Activated CD4-positive, alpha-beta memory T cell treated with anti-CD3 and anti-CD28 coated beads, Interleukin-2, amount 10 ng/mL, durations not matched to agents 7 days and 5 days (primary cell): Measurements from ENCODE around the gene DIAPH1. TPM values are rescaled to one million over a fixed set of nuclear protein-coding genes. Genes with fewer than 3 reads are reported as not detected.
"Not testable (repeated sequence)": the region's sequence is repeated elsewhere in the genome, so short reads cannot be mapped to it uniquely, and the experiment has no call there.

Experiments
- CTCF ChIA-PET: fragments of 350-600 bp; sonication (Branson Sonifier 250); formaldehyde crosslinking; loops from one replicate; lab custom pipeline; 2021; ENCODE audit warnings: antibody characterized with exemption, inconsistent platforms; lab: Charles Lee
- POLR2A ChIA-PET: fragments of 350-600 bp; sonication (Branson Sonifier 250); formaldehyde crosslinking; loops from one replicate; lab custom pipeline; 2021; ENCODE audit warnings: antibody characterized with exemption; lab: Charles Lee
- DNase-seq: peaks from one replicate; pipeline ENCODE4 v3.0.0-alpha.2; 2020
- H3K27ac Mint-ChIP-seq: one replicate; pipeline ENCODE4 v1.8.0; 2021; ENCODE audit warnings: mild to moderate bottlenecking, mixed read lengths
- H3K27me3 Mint-ChIP-seq: one replicate; pipeline ENCODE4 v1.8.0; 2021; ENCODE audit warnings: mixed read lengths
- H3K36me3 Mint-ChIP-seq: one replicate; pipeline ENCODE4 v1.8.0; 2021; ENCODE audit warnings: low read depth, mixed read lengths
- H3K4me1 Mint-ChIP-seq: one replicate; pipeline ENCODE4 v1.8.0; 2021; ENCODE audit warnings: mixed read lengths
- H3K4me3 Mint-ChIP-seq: one replicate; pipeline ENCODE4 v1.8.0; 2021; ENCODE audit warnings: mild to moderate bottlenecking, mixed read lengths
- H3K9me3 Mint-ChIP-seq: one replicate; pipeline ENCODE4 v1.8.0; 2021; ENCODE audit warnings: mixed read lengths
- total RNA-seq, 2 experiments: library from RNA; stranded (reverse); gene quantifications; one replicate each; pipeline ENCODE4 v1.2.3, GENCODE V29; 2021

DIAPH1 gene
- total RNA-seq, 2 experiments from 2014 or later, result 317 to 323 TPM

- H3K4me1 Mint-ChIP-seq, result peaks cover 26% of the 10 kb centered on the region
- H3K36me3 Mint-ChIP-seq, result peaks cover 64% of the 10 kb centered on the region
- H3K9me3 Mint-ChIP-seq, result no peaks in the 10 kb centered on the region
- H3K27ac Mint-ChIP-seq, result no peak overlapping the region
- ChIA-PET CTCF (interaction anchor here (2.2 to 9.4 kb wide), 4 partner anchors 12 to 63 kb away, joined by 7 to 150 read pairs (median 46); partner anchors contain the start of gene DIAPH1), POLR2A (interaction anchor here (1.0 to 8.7 kb wide), 3 partner anchors 13 to 24 kb away, joined by 3 to 100 read pairs (median 7); partner anchors contain the start of genes DIAPH1 and FCHSD1)
- DNase-seq, result no peak
- no peaks in the 10 kb centered on the region for H3K27me3 Mint-ChIP-seq
- no peak overlapping the region for H3K4me3 Mint-ChIP-seq
These were observed 11.9 kb upstream of the DIAPH1 start for GRCh38 chr5:141630570-141631140.

- H3K9me3 Mint-ChIP-seq, result no peaks in the 10 kb centered on the region
- peaks cover 66% of the 10 kb centered on the region for H3K36me3 Mint-ChIP-seq
- POLR2A ChIA-PET, result interaction anchor here (2.1 to 2.7 kb wide), 2 partner anchors 8 to 22 kb away, joined by 7 to 8 read pairs; partner anchors contain the start of genes HDAC3 and RELL2
These were observed 9.5 kb upstream of the DIAPH1 start for GRCh38 chr5:141628175-141628788.

GRCh38 chr5:141623611-141624010 lies 4.8 kb upstream of the DIAPH1 start:
- H3K27ac Mint-ChIP-seq, result peak overlapping the region; percentile 78
- no peak overlapping the region for H3K4me3 Mint-ChIP-seq
- H3K27me3 Mint-ChIP-seq, result no peaks in the 10 kb centered on the region
- ChIA-PET POLR2A (interaction anchor here (0.9 to 2.7 kb wide), 6 partner anchors 10 to 41 kb away, joined by 3 to 11 read pairs (median 4); partner anchors contain the start of genes HDAC3 and RELL2), CTCF (interaction anchor here (0.7 to 4.8 kb wide), 9 partner anchors 10 to 106 kb away, joined by 3 to 80 read pairs (median 3); partner anchors contain the start of genes HDAC3 and RELL2)
- peaks cover 61% of the 10 kb centered on the region for H3K36me3 Mint-ChIP-seq
- DNase-seq, result no peak
- H3K9me3 Mint-ChIP-seq, result no peaks in the 10 kb centered on the region
- peaks cover 28% of the 10 kb centered on the region for H3K4me1 Mint-ChIP-seq

More at GRCh38 chr5:141628175-141628788, 9.5 kb upstream of the DIAPH1 start:
- CTCF ChIA-PET, result interaction anchor here (0.8 to 6.3 kb wide), 4 partner anchors 10 to 65 kb away, joined by 3 to 84 read pairs (median 4); partner anchors contain the start of gene DIAPH1
- no peaks in the 10 kb centered on the region for H3K27me3 Mint-ChIP-seq
- no peak overlapping the region for H3K4me3 Mint-ChIP-seq
- no peak overlapping the region for H3K27ac Mint-ChIP-seq
- DNase-seq, result no peak
- peaks cover 13% of the 10 kb centered on the region for H3K4me1 Mint-ChIP-seq

- H3K4me3 Mint-ChIP-seq, result no peak overlapping the region
- H3K9me3 Mint-ChIP-seq, result no peaks in the 10 kb centered on the region
- H3K27me3 Mint-ChIP-seq, result no peaks in the 10 kb centered on the region
These were observed 4.4 kb upstream of the DIAPH1 start for GRCh38 chr5:141623186-141623585.

GRCh38 chr5:141618030-141618803 lies 583 bp downstream of the DIAPH1 start:
- H3K27me3 Mint-ChIP-seq, result no peaks in the 10 kb centered on the region
- CTCF ChIA-PET, result interaction anchor here (0.7 to 7.7 kb wide), 21 partner anchors 9 to 1095 kb away, joined by 3 to 436 read pairs (median 5); partner anchors contain the start of genes DELE1, FCHSD1, HDAC3 and RELL2
- H3K27ac Mint-ChIP-seq, result peak overlapping the region; percentile 92
- H3K36me3 Mint-ChIP-seq, result peaks cover 61% of the 10 kb centered on the region
- peak; percentile 53 for DNase-seq
- no peaks in the 10 kb centered on the region for H3K9me3 Mint-ChIP-seq
- H3K4me3 Mint-ChIP-seq, result peak overlapping the region; percentile 100
- POLR2A ChIA-PET, result interaction anchor here (0.7 to 5.0 kb wide), 18 partner anchors 10 to 351 kb away, joined by 3 to 124 read pairs (median 4); partner anchors contain the start of genes FCHSD1, HDAC3, RELL2 and RNF14
- peaks cover 53% of the 10 kb centered on the region for H3K4me1 Mint-ChIP-seq

More at GRCh38 chr5:141623186-141623585, 4.4 kb upstream of the DIAPH1 start:
- peaks cover 62% of the 10 kb centered on the region for H3K36me3 Mint-ChIP-seq
- ChIA-PET POLR2A (interaction anchor here (0.6 to 2.7 kb wide), 7 partner anchors 10 to 41 kb away, joined by 3 to 11 read pairs (median 4); partner anchors contain the start of genes HDAC3 and RELL2), CTCF (interaction anchor here (0.7 to 4.8 kb wide), 7 partner anchors 10 to 107 kb away, joined by 3 to 80 read pairs (median 3); partner anchors contain the start of genes HDAC3 and RELL2)
- DNase-seq, result no peak
- peaks cover 28% of the 10 kb centered on the region for H3K4me1 Mint-ChIP-seq
- H3K27ac Mint-ChIP-seq, result peak overlapping the region; percentile 78

GRCh38 chr5:141617682-141618029 lies 1.1 kb downstream of the DIAPH1 start:
- Mint-ChIP-seq H3K9me3 (no peaks in the 10 kb centered on the region), H3K27me3 (no peaks in the 10 kb centered on the region), H3K27ac (peak overlapping the region; percentile 92), H3K4me3 (peak overlapping the region; percentile 100), H3K4me1 (peaks cover 54% of the 10 kb centered on the region), H3K36me3 (peaks cover 63% of the 10 kb centered on the region)
- ChIA-PET POLR2A (interaction anchor here (1.1 to 5.0 kb wide), 10 partner anchors 10 to 352 kb away, joined by 3 to 124 read pairs (median 26); partner anchors contain the start of genes HDAC3, RELL2 and RNF14), CTCF (interaction anchor here (1.0 to 7.7 kb wide), 8 partner anchors 14 to 1096 kb away, joined by 3 to 436 read pairs (median 55); partner anchors contain the start of genes HDAC3 and RELL2)
- DNase-seq, result no peak

- peak overlapping the region; percentile 92 for H3K27ac Mint-ChIP-seq
- peak overlapping the region; percentile 100 for H3K4me3 Mint-ChIP-seq
- H3K9me3 Mint-ChIP-seq, result no peaks in the 10 kb centered on the region
- no peak for DNase-seq
- H3K36me3 Mint-ChIP-seq, result peaks cover 62% of the 10 kb centered on the region
- H3K27me3 Mint-ChIP-seq, result no peaks in the 10 kb centered on the region
- CTCF ChIA-PET, result interaction anchor here (1.0 to 7.7 kb wide), 9 partner anchors 14 to 1096 kb away, joined by 3 to 436 read pairs (median 15); partner anchors contain the start of genes HDAC3 and RELL2
- H3K4me1 Mint-ChIP-seq, result peaks cover 55% of the 10 kb centered on the region
- POLR2A ChIA-PET, result interaction anchor here (0.7 to 5.0 kb wide), 10 partner anchors 9 to 352 kb away, joined by 3 to 124 read pairs (median 26); partner anchors contain the start of genes HDAC3, RELL2 and RNF14
These were observed 1.7 kb downstream of the DIAPH1 start for GRCh38 chr5:141617128-141617527.

GRCh38 chr5:141615991-141616720 lies 2.6 kb downstream of the DIAPH1 start:
- Mint-ChIP-seq H3K27ac (peak overlapping the region; percentile 92), H3K4me1 (peaks cover 57% of the 10 kb centered on the region), H3K9me3 (no peaks in the 10 kb centered on the region), H3K4me3 (peak overlapping the region; percentile 100), H3K27me3 (no peaks in the 10 kb centered on the region), H3K36me3 (peaks cover 60% of the 10 kb centered on the region)
- ChIA-PET CTCF (interaction anchor here (0.7 to 7.7 kb wide), 8 partner anchors 13 to 52 kb away, joined by 3 to 436 read pairs (median 50); partner anchors contain the start of genes HDAC3 and RELL2), POLR2A (interaction anchor here (0.7 to 5.0 kb wide), 6 partner anchors 8 to 28 kb away, joined by 3 to 124 read pairs (median 78); partner anchors contain the start of genes HDAC3 and RELL2)
- no peak for DNase-seq

GRCh38 chr5:141613344-141613743 lies 5.5 kb downstream of the DIAPH1 start:
- Mint-ChIP-seq H3K27me3 (no peaks in the 10 kb centered on the region), H3K9me3 (no peaks in the 10 kb centered on the region), H3K27ac (peak overlapping the region; percentile 33), H3K4me3 (no peak overlapping the region), H3K4me1 (peaks cover 72% of the 10 kb centered on the region), H3K36me3 (peaks cover 72% of the 10 kb centered on the region)
- ChIA-PET CTCF (interaction anchor here (0.9 to 7.7 kb wide), 3 partner anchors 9 to 21 kb away, joined by 3 to 198 read pairs (median 20); no protein-coding TSS in a partner anchor), POLR2A (interaction anchor here (1.4 to 1.5 kb wide), 2 partner anchors 8 to 21 kb away, joined by 8 to 12 read pairs; no protein-coding TSS in a partner anchor)
- DNase-seq, result no peak

GRCh38 chr5:141611289-141611688 lies 7.5 kb downstream of the DIAPH1 start:
- CTCF ChIA-PET, result interaction anchor here (1.2 to 3.8 kb wide), 2 partner anchors 19 to 350 kb away, joined by 3 to 20 read pairs; no protein-coding TSS in a partner anchor
- POLR2A ChIA-PET, result interaction anchor here (6.8 kb wide), 1 partner anchor 6 kb away, joined by 123 read pairs; the partner anchor contains the start of gene DIAPH1
- H3K27me3 Mint-ChIP-seq, result no peaks in the 10 kb centered on the region
- no peak overlapping the region for H3K4me3 Mint-ChIP-seq
- peak overlapping the region; percentile 3 for H3K27ac Mint-ChIP-seq
- peaks cover 80% of the 10 kb centered on the region for H3K4me1 Mint-ChIP-seq
- no peak for DNase-seq
- H3K9me3 Mint-ChIP-seq, result no peaks in the 10 kb centered on the region
- peaks cover 62% of the 10 kb centered on the region for H3K36me3 Mint-ChIP-seq

GRCh38 chr5:141609921-141610320 lies 8.9 kb downstream of the DIAPH1 start:
- not testable (repeated sequence) for H3K27me3 Mint-ChIP-seq, DNase-seq, H3K9me3 Mint-ChIP-seq, H3K4me3 Mint-ChIP-seq
- ChIA-PET POLR2A (interaction anchor here (3.1 to 6.8 kb wide), 3 partner anchors 8 to 17 kb away, joined by 12 to 123 read pairs (median 41); partner anchors contain the start of gene DIAPH1), CTCF (interaction anchor here (1.1 to 14.6 kb wide), 5 partner anchors 7 to 351 kb away, joined by 3 to 198 read pairs (median 5); partner anchors contain the start of gene DIAPH1)
- Mint-ChIP-seq H3K4me1 (peaks cover 77% of the 10 kb centered on the region), H3K36me3 (peaks cover 54% of the 10 kb centered on the region), H3K27ac (peak overlapping the region; percentile 47)
